HG03139 (cell line): ENCODE data around the gene DENND1C.
"Not testable (repeated sequence)": the region's sequence is repeated elsewhere in the genome, so short reads cannot be mapped to it uniquely, and the experiment has no call there.

ENCODE experiments used
- ATAC-seq: cut with Tn5 transposase; IDR thresholded peaks from one replicate; pipeline ENCODE4 v1.9.1; 2021; ENCODE audit not compliant: unreplicated experiment

Gene DENND1C

DNA sequence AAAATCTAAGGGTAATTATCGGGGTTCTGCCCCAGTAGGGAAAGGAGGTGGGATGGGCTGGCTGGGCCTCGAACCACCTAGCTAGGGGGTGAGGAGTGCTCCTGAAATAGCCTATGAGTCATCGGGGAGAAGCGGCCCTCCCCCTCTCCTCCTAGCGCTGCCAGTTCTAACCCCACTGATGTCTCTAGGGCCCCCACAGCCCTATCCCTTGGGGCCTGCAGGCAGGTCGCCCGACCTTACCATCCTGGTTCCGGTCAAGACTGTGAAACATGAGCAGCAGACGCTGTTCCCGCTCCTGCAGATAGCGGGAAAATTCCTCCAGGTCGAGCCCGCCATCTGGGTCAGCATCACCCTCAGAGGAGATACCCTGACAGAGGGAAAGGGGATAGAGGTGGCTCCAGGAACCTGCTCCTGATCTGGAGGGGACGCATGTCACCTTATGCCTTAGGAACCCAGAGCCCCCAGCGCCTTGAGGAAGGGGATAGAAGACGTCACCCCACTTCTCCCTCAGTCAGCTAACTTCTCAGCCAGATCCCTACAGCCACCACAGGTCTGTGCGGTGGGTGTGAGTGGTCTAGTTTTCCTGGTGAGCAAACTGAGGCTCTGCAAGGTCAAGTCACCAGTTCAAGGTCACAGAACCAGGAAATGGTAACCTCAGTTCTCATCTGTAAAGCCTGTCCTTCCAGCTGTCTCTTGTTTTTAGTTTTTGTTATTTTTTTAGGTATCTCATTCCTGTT lies 23.5 kb downstream of the DENND1C start:
- ATAC-seq = no peak

DNA sequence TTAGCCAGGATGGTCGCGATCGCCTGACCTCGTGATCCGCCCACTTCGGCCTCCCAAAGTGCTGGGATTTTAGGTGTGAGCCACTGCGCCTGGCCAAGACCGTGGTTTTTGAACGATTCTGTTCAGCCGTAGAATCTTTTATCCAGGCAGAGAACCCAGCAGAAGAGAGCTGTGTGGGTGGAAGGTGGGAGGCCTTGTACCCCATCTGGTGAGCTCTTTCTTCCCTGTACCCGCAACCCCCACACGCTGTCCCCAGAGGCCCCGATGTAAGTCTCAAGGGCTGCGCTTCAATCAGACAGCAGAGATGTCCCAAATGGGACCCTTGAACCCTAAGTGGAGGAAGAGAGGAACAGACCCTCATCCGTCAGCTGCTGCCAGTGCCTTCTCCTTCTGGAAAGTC lies 25.7 kb downstream of the DENND1C start:
- ATAC-seq = no peak

DNA sequence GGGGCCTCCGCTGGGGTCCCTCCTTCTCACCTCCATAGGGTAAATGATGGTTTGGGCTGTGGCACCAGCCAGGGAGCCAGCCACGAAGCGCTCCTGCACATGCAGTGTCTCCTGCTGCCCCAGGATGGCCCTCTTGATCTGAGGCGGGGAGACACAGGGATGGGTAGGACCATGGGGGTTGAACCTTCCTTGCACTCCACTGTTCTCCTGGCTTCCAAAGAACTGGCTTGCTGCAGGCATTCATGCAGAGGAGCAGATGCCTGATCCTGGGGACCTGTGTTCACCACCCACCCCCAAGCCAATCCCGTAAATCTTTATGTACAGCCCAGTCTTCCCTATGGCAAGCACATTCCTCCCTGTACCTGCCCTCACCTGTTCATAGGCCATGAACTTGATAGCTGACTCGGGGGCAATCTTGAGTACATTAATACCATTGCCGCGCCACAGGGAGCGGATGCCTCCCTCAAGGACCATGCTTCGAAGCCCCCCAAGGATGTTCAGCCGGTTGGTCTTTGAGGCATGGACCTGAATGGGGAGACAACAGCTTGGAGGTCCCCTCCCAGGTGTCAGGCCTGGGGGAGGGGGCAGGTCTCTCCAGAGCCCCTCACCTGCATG lies 27.5 kb downstream of the DENND1C start:
- no peak for ATAC-seq

DNA sequence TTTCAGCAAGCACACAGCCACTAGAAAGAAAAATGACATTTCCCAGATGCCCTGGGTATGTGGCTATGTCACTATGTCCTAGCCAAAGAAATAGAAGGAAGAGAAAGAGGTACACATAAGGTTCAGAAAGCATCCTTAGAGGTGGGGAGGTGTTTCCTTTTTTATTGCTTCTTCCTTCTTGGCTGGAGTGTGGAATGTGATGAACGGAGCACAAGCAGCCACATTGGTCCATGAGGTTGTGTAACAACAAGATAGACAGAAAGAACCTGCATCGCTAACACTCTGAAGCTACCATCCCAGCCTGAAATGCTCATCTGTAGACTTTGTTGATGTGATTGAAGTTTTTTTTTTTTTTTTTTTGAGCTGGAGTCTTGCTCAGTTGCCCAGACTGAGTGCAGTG lies 28.7 kb downstream of the DENND1C start:
- ATAC-seq = no peak

DNA sequence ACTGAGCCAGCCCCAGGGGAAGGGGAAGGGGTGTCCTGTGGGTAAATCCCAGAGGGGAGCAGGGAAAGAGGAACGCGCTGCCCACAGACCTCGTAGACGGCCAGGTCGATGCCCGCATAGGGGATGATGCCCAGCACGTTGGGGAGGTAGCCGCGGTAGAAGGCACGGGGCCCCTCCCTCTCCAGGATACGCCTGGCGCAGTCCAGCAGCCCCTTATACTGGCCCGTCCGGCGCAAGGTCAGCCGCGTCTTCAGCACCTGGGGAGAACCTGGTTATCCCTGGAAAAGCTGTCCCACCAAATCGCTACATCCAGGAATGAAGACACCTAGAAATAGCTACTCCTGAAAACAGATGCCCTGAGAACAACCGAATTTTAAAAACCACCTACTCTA lies 29.4 kb downstream of the DENND1C start:
- no peak for ATAC-seq

DNA sequence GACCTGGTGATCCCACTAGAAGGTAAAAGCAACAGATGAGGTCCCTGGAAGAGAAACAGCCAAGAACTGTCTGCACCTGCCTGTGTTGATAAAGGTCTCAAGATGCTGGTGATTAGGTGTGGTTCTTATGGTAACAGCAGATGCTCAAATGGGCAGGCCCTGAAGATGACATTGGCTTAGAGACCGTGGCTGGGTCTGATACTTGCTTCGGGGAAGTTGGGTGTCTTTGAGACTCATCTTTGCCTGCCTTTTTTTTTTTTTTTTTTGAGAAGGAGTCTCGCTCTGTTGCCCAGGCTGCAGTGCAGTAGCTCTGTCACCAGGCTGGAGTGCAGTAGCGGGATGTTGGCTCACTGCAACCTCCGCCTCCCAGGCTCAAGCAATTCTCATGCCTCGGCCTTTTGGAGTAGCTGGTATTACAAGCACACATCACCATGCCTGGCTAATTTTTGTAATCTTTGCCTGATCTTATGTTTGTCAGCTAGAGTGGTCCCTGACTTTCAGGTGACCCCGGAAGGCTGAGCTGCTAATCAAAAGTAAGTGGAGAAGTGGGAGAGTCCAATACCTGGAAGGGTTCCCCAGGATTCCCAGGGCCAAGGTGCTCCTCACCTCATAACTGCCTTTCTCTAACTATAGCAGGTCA lies 29.9 kb downstream of the DENND1C start:
- no peak for ATAC-seq

DNA sequence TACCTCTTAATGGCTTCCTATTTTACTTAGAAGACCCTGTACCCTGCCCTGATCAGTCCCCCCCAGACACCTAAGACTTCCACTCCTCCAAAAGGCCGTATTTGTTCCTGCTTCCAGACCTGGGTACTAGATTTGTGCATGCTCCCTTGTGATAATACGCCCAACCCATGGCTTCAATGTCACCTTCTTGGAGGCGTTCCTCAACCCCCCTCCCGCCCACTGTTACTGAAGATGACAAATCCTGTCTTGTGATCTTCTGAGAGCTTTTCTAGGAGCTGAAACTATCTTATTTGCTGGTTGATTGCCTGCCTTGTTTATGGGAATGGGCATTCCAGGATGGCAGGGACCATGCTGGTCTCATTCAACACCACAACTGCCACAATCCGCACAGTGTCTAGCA lies 31.4 kb downstream of the DENND1C start:
- no peak for ATAC-seq

DNA sequence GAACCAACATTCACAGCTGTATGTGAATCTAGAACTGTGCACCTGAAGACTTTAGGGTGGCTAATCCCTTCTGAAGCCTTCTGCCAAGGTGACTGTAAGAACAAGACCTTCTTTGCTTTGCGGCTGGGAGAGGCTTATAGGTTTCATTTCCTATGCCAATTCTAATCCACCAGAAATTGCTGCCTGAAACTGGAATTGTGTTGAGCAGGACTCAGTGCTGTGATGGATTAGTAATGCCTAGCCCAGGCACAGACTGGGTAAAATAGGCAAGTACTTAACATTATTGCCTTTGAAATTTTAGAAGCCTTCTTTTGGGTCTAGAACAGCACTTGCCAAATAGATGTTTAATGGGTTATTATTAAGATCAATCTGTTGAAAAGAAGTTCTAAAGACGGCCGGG lies 33.5 kb downstream of the DENND1C start:
- ATAC-seq = no peak

DNA sequence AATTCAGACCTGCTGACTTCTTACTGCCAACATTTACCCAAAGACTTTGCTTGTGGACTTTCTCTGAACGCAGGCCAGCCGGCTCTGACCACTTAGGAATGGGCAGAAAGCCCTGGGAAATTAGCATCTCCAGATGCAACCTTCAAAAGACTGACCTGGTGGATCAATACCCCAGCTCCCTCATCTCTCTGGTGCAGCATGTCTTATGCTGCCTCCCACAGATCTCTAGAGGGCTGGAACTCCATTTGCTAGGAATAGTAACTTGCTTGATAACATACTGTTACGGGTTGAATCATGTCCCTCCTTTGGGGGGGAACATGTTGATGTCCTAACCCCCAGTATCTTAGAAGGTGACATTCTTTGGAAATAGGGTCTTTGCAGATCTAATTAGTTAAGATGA lies 35.1 kb downstream of the DENND1C start:
- ATAC-seq = no peak

DNA sequence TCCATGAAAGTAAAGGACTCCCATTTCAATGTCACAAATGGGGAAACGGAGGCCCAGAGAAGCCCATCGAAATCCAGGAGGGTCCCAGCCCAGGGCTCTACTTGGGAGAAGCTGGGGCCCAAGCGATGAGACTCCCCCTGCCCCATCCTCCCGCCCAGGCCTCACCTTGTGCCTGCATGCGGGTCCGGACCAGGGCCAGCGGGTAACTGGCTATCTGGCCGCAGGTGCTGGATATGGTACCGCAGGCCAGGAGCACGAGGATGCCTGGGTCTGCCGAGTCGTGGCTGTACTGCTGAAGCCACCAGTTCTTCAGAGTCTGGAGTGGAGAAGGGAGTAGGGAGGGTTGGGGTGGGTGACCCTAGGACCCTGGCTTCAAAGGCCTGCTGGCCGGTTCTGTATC lies 37.6 kb downstream of the DENND1C start:
- ATAC-seq = no peak

DNA sequence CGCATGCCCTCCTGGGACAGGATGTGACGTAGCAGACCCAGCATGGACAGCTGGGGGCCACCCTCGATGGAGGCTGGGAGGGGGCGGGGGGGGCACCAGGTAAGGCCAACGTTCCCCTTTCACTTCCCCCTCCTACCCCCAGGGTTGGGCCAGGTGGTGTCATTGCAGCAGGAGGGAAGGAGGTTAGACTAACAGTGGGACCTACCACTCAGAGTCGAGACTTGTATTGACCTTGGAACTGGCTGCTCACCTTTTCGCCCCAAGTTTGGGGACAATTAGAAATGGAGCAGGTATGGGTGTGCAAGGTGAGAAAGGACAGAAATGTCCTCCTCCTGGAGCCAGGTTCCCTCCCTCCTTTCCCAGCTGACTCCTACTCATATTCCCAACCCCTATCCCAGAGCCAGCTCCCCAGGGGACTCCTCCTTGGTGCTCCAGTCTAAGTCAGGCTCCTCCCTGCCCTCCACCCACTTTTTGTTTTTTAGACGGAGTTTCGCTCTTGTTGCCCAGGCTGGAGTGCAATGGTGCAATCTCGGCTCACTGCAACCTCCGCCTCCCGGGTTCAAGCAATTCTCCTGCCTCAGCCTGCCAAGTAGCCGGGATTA lies 39.4 kb downstream of the DENND1C start:
- no peak for ATAC-seq

DNA sequence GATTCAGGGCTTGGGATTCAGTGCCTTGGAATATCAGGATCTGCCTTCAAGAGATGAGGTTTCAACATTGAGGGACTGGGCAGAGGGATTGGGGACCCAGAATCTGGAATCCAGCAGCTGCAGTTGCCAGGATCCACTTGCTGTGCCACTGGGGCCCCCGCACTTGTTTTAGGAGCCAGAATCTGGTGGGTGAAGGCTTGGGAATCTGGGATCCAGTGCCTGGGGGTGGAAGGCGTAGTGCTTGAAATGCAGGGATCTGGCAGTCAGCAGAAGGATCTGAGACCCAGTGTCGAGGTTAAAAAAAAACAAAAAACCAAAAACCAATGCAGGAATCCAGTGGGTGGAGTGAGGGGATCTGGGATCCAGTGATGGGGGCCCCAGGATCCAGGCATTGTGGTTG lies 40.7 kb downstream of the DENND1C start:
- no peak for ATAC-seq

DNA sequence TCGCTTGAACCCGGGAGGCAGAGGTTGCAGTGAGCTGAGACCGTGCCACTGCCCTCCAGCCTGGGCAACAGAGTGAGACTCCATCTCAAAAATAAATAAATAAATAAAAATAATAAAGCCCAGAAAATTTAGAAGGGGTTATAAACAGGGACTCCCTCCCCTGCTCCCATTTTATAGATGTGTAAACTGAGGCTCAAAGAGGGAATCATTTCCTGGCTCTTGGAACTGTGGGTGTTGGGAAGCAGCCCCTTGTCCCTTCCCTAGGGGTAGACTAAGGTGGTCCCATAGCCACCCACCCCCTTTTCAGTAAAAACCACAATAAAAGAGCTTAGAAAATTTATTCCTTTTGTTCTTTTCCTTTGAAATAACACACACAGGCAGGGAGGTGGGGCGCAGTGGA lies 41.8 kb downstream of the DENND1C start:
- ATAC-seq = no peak

DNA sequence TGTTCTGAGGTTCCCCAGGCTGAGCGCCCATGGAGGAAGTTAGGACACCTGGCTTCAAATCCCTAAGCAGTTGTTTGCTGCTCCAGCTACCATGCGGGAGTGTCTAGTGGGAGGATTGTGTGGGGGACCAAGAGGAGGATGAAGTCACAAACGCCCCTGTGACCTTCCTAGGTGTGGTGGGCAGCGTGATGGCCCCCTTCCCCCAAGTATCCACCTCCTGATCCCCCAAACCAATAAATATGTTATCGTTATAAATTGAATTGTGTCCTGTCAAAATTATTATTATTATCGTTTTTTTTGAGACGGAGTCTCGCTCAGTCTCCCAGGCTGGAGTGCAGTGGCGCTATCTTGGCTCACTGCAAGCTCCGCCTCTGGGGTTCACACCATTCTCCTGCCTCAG lies 47.9 kb downstream of the DENND1C start, which contains the start of gene SLC25A41:
TSS of gene SLC25A41 (minus strand) at position 101 of the 400 bp plus-strand sequence. CDS start at position 31, 70 bp downstream.
- ATAC-seq = no peak

DNA sequence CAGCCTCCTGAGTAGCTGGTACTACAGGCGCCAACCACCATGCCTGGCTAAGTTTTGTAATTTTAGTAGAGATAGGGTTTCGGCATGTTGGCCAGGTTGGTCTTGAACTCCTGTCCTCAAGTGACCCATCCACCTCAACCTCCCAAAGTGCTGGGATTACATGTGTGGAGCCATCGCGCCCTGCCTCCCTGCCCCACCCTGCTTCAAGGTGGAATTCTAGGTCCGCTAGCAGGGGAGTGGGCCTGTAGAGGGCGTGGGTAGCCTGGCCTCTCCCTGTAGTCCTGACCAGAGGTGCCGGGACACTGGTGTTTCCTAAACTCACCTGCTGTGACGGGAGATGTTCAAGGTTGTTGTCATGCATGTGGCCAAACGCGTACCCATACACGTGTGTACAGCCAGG lies 48.4 kb downstream of the DENND1C start:
- no peak for ATAC-seq

DNA sequence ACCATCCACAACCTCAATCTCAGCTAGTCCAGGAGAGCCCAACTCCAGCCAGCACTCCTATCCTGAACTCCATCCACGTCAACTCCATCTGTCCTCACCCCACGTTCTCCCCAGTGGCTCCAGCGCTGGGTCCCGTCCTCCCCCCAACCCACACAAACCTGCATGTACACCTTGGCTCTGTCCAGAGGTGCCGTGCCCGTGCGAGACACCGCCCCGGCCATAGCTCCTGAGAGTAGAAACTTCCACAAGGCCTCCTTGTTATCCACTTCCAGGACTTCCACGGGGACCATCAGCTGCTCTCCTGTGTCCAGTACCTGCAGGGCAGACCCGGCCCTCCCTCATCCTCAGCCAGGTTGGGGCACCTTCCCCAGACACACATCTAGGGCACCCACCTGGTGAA lies 49.7 kb downstream of the DENND1C start:
- no peak for ATAC-seq

DNA sequence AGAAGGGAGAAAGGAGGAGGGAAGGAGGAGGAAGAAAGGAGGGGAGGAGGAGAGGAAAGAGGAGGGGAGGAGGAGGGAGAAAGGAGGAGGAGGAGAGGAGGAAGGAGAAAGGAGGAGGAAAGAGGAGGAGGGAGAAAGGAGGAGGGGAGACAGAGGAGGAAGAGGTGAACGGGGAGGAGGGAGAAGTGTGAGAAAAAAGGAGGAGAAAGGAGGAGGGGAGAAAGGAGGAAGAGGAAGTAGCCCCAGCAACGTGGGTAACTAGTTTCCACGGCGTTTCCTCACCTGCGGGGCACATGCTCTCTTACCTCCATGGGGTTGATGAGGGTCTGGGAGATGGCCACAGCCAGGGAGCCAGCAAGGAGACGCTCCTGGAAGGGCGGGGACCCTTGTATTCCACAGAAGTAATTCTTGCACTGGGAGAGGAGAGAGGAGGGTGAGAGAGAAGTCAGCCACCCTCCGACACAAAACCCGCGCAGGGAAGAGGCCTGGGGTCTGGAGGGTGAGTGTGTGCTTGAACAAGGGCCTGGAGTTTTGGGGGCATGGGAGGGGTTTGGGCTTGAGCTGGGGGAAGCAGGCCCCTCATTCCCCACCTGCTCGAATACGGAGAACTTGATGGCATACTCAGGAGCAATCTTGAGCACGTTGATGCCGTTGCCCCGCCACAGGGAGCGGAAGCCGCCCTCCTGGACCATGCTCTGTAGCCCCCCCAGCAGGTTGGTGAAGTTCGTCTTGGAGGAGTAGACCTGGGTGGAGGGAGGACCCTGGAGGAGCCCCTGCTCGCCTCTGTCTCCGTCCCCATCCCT lies 52.0 kb downstream of the DENND1C start:
- no peak for ATAC-seq

DNA sequence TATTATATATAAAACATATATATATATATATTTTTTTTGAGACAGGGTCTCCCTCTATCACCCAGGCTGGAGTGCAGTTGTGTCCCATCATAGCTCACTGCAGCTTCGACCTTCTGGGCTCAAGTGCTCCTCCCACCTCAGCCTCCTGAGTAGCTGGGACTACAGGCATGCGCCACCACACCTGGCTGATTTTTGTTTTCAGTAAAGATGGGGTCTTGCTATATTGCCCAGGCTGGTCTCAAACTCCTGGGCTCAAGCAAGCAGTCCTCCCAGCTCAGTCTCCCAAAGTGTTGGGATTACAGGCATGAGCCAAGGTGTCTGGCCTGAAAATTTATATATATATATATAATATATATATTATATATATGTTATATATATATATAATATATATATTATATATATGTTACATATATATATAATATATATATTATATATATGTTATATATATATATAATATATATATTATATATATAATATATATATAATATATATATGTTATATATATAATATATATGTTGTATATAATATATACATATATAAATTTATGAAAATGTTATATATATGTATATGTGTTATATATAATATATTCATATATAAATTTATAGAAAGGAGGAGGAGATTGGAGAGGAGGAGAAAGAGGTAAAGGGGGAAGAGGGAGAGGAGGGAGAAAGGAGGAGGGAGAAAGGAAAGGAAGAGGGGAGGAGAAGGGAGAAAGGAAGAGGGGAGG lies 52.7 kb downstream of the DENND1C start:
- ATAC-seq = not testable (repeated sequence)

DNA sequence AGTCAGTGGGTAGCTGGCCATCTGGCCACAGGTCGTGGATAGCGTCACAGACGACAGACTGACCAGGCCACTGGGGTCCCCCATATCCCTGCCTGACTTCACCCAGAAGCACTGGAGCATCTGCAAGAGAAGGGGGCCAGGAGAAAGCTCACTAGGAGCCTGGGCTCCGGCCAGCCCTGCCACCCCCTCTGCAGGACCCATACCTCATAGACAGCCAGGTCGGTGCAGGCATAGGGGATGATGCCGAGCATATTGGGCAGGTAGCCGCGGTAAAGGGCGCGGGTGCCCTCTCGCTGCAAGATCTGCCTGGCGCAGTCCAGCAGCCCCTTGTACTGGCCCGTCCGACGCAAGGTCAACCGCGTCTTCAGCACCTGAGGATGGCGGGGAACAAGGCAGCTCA lies 54.5 kb downstream of the DENND1C start:
- ATAC-seq = no peak
